Measurements from ENCODE around the gene ANGPTL3. TPM values are rescaled to one million over a fixed set of nuclear protein-coding genes. Genes with fewer than 3 reads are reported as not detected.

Gene ANGPTL3
- polyA plus RNA-seq, 1 donor: 0.18 TPM

- DNase-seq: no peak
Observed at GRCh38 chr1:62637392-62638105, 40.2 kb downstream of the ANGPTL3 start.

GRCh38 chr1:62643283-62643682, 46.0 kb downstream of the ANGPTL3 start:
- no peak for DNase-seq

GRCh38 chr1:62652387-62652786, 55.1 kb downstream of the ANGPTL3 start:
- DNase-seq: no peak

- DNase-seq: no peak
Observed at GRCh38 chr1:62654744-62655143, 57.4 kb downstream of the ANGPTL3 start.

Other genes starting within 250 kb of the ANGPTL3 start
- gene USP1, start 160.5 kb upstream of the ANGPTL3 start, polyA plus RNA-seq (ENCODE audit: insufficient read length): 37.8 TPM
- gene DOCK7, start 90.9 kb downstream of the ANGPTL3 start, polyA plus RNA-seq (ENCODE audit: insufficient read length): 36.7 TPM
- 7.3 TPM for gene ATG4C, start 186.6 kb downstream of the ANGPTL3 start, polyA plus RNA-seq (ENCODE audit: insufficient read length)